Measurements from ENCODE around the gene DPM2.

The DPM2 gene

GRCh38 chr9:127953768-127954505 lies 16.3 kb upstream of the DPM2 start:
- DNase-seq = peak in 1 of 2 experiments; percentile 50

GRCh38 chr9:127953154-127953553 lies 15.5 kb upstream of the DPM2 start:
- no peak for DNase-seq

GRCh38 chr9:127950513-127951289 lies 13.0 kb upstream of the DPM2 start:
- DNase-seq = no peak

- no peak for DNase-seq
These were observed 12.3 kb upstream of the DPM2 start for GRCh38 chr9:127949827-127950512.

GRCh38 chr9:127947841-127948710 lies 10.4 kb upstream of the DPM2 start:
- no peak for DNase-seq

- DNase-seq = no peak
These were observed 9.1 kb upstream of the DPM2 start for GRCh38 chr9:127946728-127947127.

- DNase-seq = no peak
These were observed 8.3 kb upstream of the DPM2 start for GRCh38 chr9:127945942-127946341.

- no peak for DNase-seq
These were observed 7.7 kb upstream of the DPM2 start for GRCh38 chr9:127945338-127945737.

GRCh38 chr9:127944586-127945218 lies 7.0 kb upstream of the DPM2 start:
- DNase-seq = no peak

- peak; percentile 86 to 91 for DNase-seq
These were observed 6.1 kb upstream of the DPM2 start for GRCh38 chr9:127943731-127944144.

- no peak for DNase-seq
These were observed 5.5 kb upstream of the DPM2 start for GRCh38 chr9:127943011-127943662.

GRCh38 chr9:127942216-127943010 lies 4.8 kb upstream of the DPM2 start:
- peak; percentile 67 to 73 for DNase-seq

- no peak for DNase-seq
These were observed 4.2 kb upstream of the DPM2 start for GRCh38 chr9:127941961-127942215.

- DNase-seq = no peak
These were observed 3.7 kb upstream of the DPM2 start for GRCh38 chr9:127941062-127941960.

- DNase-seq = no peak
These were observed 2.9 kb upstream of the DPM2 start for GRCh38 chr9:127940593-127940992.

- DNase-seq = no peak
These were observed 640 bp upstream of the DPM2 start for GRCh38 chr9:127938298-127938690.

- no peak for DNase-seq
These were observed 632 bp downstream of the DPM2 start for GRCh38 chr9:127937056-127937387.

GRCh38 chr9:127936347-127936852 lies 1.3 kb downstream of the DPM2 start:
- DNase-seq = no peak

GRCh38 chr9:127935765-127936221 lies 1.9 kb downstream of the DPM2 start:
- DNase-seq = peak; percentile 45 to 59

- DNase-seq = no peak
These were observed 2.7 kb downstream of the DPM2 start for GRCh38 chr9:127934986-127935385.
